Non-pigmented ciliary epithelial cell (primary cell): ENCODE measurements around the gene TIE1.

Experiments used
- DNase-seq: peaks from one replicate; pipeline ENCODE4 v3.0.0-alpha.2; 2010; ENCODE audit warnings: low read depth

Gene TIE1

DNA sequence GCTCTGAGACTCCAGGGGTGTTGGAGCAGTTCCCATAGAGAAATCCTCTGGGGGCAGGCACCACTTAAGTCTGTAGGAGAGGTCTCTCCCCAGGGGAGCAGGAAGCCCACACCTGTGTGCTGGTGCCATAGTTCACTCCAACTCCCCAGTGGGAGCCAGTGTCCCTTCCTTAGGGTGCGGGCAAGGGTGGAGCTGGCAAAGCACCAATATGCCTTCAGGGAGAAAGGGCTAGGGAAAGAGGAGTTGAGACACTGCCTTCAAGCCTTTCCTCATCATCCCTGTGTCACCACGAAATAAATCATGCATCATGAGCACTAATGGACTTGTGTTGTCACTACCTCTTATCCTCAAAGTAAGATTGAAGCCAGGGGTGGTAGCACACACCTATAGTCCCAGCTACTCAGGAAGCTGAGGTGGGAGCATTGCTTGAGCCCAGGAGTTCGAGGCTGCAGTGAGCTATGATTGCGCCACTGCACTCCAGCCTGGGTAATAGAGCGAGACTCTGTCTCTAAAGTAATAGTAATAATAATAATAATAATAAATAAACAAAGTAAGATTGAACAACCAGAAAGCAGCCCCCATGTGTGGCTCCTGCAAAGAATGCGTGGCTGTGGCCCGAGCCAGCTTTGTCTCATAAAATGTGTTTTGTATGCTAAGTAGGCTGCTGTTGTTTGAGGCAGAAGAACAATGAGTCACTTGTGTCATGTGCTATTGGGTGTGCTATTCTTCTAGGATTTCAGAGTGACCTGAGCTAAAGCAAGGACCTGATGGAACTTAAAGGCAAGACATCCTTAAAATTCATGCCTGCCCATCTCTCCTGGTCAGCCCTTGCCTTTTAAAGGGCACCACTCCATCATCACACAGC is 6.7 kb upstream of the TIE1 start:
- peak; percentile 23 for DNase-seq

DNA sequence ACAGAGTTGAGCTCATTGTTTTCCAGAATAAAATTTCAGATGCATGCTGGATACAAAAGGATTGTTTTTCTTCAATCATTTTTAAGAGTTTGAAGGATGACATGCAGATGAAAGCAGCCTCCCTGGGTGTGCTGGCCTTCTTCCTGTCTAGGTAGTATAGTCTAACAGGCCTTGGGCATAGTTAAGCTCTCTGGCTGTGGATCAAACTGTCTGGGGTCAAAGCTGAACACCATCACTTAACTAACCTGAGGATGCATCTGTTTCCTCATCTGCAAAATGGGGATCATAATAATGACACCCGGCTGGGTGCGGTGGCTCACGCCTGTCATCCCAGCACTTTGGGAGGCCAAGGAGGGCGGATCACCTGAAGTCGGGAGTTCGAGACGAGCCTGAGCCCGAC is 6.0 kb upstream of the TIE1 start:
- no peak for DNase-seq

DNA sequence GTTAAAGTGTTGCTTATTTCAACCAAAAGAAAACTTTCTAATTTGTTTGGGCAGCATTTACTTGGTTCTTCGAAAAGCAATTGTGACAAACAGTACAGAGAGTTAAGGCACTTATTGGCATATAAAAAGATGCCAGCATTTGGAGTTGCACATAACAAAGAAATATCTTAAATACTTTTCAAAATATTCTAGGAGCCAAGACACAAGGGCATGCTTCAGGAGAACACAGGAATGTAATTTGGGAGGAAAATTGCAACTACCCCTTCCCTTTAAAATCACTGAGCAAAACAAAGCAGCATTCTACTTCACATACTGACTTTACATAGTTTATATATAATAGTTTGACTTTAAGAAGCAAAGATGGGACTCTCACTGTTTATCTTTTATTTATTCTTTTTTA is 4.6 kb upstream of the TIE1 start:
- DNase-seq: no peak

DNA sequence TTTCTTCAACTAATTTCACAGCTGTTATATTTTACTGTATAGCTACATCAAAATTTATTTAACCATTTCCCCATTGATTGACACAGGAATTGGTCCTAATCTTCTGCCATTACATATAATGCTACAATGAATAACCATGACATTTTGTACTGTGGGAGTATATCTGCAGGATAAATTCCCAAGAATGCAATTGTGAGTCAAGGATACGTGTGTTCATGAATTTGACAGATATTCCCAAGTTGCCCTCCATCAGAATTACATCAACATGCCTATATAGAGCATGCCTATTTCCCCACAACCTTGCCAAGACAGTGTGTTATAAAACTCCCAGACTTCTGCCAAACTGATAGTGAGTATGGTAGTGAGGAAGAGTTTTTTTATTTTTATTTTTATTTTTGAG is 2.7 kb upstream of the TIE1 start:
- DNase-seq: no peak

DNA sequence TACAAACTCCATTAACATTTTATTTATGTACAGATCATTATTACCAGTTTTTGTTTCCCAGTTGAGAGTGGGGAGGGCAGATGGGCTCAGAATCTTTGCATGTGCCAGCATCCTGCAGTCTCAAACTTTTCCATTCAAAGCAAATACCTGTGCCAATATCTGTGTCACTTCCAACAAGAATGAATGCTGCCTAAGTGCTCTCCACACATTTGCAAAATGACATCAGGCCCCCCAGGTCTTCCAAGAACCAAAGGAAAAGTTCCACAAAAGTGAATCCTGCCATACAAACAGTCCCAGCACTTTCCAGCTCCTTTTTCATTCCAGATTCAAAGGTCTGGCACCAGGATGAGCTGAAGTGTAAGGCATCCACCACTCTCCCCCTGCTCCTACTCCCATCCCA is 1.7 kb upstream of the TIE1 start:
- DNase-seq: no peak

DNA sequence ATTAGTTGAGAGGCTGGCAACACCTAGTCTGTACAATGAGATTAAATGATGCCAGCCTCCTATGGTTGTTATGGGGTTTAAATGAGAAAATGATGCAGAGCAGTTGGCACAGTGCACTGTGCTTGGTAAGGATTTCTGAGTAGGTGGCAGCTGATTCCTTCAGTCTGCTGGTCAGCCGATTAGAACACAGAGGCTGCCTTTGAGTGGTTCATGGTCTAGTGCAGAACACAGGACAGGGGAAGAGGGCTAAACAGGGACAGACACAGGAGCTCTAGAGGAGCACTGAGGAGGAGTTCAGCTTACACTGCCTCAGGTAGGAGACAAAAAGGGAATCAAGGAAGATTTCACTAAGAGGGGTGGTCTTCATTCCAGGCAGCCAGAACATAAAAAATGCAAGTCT is 1.4 kb downstream of the TIE1 start:
- no peak for DNase-seq

DNA sequence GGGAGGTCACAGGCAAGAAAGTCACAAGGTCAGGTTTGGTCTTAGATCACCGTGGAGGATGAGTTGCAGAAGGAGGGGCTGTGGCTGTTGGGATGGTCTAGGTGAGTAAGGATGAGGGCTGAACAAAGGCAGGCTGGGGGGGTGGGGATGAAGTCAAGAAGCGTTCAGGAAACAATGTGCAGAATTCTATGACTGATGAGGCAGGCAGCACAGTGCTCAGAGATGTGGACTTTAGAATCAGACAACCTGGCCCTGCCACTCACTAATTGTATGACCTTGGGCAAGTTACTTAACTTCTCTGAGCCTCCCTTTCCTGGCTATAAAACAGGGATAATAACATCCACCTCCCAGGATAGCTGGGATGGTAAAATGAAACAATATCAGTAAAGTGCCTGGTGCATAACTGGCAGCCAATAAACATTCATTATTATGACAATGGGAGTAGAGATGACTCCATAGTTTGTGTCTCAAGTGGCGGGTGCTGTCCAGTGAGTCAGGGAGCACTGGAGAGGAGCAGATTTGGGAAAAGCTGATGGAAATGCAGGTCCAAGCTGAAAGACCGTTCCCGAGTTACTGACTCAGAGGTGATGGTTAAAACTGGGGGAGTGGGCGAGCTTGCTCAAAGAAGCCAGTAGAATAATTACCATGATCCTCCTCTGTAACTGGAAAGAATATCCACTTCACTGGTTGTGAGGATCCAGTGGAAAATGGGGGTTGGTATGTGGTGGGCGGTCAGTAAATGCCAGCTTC is 2.1 kb downstream of the TIE1 start:
- no peak for DNase-seq

DNA sequence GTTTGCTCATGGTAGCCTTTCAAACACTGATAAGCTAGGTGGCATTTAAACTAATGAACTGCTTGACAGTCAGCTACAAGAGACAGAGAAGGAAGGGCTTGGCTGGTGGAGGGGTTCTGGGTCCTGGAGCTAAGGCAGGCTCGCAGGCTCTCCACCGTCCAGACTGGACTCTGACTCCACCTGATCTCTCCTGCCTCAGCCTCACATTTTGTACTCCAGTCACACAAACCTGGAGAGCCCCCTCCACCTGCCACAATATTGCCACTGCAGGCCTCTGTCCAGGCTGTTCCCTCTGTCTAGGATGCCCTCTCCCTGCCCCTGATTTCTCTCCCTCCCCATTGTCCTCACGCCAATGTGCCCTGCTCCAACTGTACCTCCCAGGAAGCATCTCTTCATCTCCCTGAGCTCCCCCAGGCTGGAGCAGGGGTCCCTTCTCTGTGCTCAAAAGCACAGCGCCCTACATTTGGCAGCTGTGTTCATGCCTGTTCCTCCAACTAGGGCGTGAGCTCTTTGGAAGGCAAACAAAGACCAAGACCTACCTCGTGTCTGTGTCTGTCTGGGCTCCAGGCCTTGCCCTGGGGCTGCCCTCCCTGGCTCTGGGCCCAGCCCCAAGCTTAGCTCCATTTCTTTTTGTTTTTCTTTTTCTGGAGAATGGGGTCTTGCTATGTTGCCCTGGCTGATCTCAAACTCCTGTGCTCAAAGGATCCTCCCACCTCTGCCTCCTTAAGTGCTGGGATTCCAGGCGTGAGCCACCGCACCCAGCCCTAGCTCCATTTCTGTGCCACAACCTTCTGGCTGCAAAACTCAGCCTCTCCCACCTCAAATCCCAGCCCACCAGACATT is 2.9 kb downstream of the TIE1 start:
- no peak for DNase-seq

DNA sequence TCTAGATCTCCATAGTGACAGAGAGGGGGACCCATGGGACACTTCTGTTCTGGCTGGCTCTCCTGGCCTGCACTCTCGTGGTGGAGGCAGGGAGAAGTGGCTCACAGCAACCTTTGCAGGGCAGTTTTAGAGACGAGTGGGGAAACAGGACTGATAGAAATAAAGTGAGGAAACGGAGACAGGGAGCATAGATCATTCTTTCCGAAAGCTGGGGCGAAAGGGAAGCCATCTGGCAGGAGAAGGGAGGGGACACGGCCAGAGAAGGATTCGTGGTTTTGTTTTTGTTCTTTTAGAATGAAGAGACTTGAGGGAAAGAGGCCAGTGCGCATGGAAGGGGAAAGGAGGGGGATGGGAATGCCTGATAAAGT is 3.5 kb downstream of the TIE1 start:
- DNase-seq: no peak

DNA sequence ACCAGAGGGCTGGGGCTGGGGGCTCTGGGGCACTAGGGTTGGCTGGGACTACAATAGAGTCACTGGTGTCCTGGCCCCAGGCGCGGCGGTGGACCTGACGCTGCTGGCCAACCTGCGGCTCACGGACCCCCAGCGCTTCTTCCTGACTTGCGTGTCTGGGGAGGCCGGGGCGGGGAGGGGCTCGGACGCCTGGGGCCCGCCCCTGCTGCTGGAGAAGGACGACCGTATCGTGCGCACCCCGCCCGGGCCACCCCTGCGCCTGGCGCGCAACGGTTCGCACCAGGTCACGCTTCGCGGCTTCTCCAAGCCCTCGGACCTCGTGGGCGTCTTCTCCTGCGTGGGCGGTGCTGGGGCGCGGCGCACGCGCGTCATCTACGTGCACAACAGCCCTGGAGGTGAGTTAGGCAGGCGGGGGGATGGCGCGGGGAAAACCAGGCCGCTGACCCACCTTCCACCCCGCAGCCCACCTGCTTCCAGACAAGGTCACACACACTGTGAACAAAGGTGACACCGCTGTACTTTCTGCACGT is 4.1 kb downstream of the TIE1 start:
- DNase-seq: no peak

DNA sequence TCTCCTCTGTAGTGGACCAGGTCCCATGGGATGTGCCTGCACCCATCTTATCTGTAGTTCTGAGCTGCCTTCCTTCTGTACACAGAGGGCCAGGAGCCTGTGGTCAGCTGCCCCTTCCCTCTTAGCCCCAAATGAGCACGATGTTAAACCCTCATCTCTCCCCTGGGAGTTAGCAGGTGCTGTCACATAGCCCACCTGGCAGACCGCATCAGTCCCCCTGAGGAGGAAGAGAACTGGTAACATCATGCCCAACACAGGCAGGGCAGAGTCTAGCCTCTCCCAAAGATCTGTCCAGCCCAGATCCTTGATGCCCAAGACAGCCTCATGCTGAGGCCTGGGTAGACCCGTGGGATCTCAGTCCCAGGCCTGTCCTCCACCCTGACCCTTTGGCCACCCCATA is 4.7 kb downstream of the TIE1 start:
- no peak for DNase-seq

DNA sequence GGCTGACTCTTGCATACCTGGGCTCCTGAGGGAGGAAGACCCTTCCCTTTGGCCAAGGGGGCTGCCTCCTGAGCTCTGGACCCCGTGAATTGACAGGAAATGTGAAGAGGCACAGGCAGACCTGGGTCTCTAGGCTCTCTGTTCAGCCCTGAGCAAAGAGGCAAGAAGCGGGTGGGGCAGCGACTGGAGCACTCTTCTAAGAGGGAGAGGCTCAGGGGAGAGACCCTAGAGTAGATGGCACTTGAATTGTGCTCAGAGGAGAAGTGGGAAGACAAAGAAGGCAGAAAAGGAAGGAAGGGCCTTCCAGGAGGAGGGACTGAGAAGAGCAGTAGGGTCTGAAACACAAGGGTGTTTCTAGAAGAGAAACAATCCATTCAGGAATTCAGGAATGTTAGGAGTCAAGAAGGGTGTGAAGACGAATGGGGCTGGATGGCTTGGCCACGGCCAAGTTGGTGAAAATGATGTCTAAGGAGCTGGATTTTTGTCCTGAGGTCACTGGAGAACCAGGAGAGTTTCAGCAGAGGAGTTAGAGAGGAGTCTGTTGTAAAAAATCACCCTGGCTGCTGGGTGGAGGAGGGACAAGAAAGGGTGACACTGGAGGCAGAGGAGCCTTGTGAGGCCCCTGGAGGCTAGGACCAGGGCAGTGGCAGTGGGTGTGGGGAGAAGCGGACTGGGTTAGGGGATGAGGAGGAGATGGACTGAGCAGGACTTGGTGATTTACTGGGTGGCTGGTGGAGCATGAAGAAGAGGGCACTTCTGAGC is 5.3 kb downstream of the TIE1 start:
- no peak for DNase-seq

DNA sequence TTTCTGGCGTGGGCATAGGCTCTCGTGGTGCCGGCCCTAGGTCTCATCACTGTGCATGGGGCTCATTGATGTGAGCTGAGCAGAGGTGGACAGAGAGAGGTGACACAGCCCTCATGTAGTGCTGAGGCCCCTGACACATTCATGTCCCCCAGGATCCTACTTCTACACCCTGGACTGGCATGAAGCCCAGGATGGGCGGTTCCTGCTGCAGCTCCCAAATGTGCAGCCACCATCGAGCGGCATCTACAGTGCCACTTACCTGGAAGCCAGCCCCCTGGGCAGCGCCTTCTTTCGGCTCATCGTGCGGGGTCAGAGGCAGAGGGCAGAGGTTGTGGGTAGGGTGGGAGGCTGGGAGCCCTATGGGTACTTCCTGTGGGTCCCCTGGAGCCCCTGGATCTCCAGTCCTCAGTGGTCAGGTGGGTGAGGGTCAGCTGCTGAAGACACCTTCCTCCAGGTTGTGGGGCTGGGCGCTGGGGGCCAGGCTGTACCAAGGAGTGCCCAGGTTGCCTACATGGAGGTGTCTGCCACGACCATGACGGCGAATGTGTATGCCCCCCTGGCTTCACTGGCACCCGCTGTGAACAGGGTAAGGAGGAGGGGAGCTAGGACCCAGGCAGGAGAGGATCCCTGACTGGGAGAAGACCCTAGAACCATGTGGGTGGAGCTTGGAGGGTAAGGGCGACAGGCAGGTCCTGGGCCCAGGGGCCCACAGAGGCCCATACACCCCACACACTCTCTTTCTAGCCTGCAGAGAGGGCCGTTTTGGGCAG is 6.1 kb downstream of the TIE1 start:
- no peak for DNase-seq

DNA sequence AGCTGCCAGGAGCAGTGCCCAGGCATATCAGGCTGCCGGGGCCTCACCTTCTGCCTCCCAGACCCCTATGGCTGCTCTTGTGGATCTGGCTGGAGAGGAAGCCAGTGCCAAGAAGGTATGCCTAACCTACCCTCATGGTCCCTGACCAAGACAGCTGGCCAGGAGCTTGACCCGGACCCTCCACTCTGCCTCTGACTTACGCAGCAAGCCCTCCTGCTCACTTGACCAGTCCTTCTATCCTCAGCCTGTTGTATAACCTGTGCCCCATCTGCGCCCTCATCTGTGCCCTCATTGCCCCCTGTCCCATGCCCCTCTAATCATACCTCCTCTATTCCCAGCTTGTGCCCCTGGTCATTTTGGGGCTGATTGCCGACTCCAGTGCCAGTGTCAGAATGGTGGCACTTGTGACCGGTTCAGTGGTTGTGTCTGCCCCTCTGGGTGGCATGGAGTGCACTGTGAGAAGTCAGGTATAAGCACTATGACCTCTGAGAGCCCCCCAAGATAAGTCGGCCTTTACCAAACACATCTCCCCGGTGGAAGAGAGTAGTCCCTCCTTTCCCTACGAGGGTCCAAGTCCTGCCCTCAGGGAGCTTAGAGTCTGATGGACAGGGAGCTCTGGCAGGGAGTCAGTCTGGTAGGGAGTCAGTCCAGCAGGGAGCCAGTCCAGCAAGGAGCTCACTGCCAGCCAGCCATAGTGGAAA is 6.8 kb downstream of the TIE1 start:
- DNase-seq: no peak

DNA sequence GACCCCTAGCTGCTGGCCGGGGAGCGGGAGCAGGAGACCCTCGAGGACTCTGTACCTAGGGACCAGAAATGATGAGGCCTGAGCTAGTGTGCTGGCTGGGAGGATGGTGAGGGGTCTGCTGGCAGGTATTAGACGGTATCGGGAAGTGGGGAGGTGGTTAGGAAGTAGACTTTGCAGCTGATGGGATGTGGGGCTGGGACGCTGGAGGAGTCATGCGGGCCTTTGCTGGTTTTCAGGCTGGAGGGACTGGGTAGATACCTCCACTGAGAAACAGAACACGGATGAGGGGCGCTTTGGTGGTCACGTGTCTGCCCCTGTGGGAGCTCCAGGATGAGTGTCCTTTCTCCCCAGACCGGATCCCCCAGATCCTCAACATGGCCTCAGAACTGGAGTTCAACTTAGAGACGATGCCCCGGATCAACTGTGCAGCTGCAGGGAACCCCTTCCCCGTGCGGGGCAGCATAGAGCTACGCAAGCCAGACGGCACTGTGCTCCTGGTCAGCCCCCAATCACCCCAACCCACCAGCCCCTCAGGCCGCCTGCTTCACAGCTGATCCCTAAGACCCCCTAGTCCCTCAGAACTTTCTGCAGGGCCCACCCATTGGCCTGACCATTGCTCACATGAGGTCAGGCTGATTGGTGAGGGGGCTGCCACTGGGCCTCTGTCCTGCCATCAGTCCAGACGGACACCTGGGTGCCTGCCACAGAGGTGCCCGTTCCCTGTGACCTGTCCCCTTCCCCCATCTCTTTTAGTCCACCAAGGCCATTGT is 8.0 kb downstream of the TIE1 start:
- no peak for DNase-seq

DNA sequence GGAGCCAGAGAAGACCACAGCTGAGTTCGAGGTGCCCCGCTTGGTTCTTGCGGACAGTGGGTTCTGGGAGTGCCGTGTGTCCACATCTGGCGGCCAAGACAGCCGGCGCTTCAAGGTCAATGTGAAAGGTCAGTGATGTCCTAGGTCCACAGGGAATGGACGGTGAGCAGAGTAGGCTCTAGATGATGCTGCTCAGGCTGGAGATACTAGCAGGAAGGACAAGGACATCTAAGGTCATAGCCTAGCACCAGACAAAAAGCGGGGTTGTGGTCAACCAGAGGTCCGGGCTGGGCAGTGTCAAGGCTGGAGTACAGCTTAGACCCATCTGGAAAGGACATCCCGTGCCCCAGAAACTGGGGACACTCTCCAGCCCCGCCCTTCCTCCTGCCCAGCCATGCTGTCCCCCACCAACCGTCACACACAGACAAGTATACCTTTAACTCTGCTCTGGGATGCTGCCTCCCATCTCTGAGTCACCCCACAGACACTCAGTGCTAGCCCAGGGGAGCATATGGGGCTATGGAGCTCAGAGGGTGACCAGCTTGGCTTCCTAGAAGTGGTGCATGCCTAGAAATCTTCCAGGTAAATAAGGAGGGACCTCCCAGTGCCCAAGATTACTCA is 8.7 kb downstream of the TIE1 start:
- DNase-seq: no peak

DNA sequence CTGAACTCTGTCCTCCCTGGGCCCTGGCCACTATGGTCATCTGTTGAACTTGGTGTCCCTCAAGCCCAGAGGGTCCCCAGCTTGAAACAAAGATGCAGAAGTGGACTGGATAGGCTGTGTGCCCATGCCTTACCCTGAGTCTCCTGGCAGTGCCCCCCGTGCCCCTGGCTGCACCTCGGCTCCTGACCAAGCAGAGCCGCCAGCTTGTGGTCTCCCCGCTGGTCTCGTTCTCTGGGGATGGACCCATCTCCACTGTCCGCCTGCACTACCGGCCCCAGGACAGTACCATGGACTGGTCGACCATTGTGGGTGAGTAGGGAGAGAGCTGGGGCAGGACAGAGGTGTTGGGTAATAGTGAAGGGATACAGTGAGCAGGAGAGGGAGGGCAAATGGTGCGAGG is 10.7 kb downstream of the TIE1 start:
- no peak for DNase-seq

DNA sequence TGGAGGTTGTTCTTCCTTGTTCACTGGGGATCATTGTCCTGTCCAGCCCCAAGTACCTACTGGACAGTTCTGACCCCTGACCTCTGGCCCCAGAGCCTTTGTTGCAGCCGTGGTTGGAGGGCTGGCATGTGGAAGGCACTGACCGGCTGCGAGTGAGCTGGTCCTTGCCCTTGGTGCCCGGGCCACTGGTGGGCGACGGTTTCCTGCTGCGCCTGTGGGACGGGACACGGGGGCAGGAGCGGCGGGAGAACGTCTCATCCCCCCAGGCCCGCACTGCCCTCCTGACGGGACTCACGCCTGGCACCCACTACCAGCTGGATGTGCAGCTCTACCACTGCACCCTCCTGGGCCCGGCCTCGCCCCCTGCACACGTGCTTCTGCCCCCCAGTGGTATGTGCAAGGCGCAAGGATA is 11.4 kb downstream of the TIE1 start:
- no peak for DNase-seq
